ENCODE measurements around the gene DEDD.

The DEDD gene

GRCh38 chr1:161132410-161133219 is at the start of gene DEDD:
DEDD (minus strand) TSS chr1:161132667; CDS start chr1:161124462, 8,205 bp downstream.
- no peak for TF ChIP-seq ZNF274 (IDR thresholded peaks at IDR 0.05; ENCODE audit: low read depth, low read length)
- H3K4me3 ChIP-seq (ENCODE audit: low read length) = peak within 1 kb of the TSS; percentile 96

- no peak for TF ChIP-seq ZNF274 (IDR thresholded peaks at IDR 0.05; ENCODE audit: low read depth, low read length)
- H3K4me3 ChIP-seq (ENCODE audit: low read length) = peak overlapping the region; percentile 35; the same call in 1 of the 2 replicates
Observed at GRCh38 chr1:161182214-161182613, 49.7 kb upstream of the DEDD start.

GRCh38 chr1:161180639-161181038 is 48.2 kb upstream of the DEDD start:
- H3K4me3 ChIP-seq (ENCODE audit: low read length) = no peak overlapping the region
- TF ChIP-seq ZNF274 (IDR thresholded peaks at IDR 0.05; ENCODE audit: low read depth, low read length) = no peak

- H3K4me3 ChIP-seq (ENCODE audit: low read length) = no peak overlapping the region
- TF ChIP-seq ZNF274 (IDR thresholded peaks at IDR 0.05; ENCODE audit: low read depth, low read length) = no peak
Observed at GRCh38 chr1:161179698-161180097, 47.2 kb upstream of the DEDD start.

GRCh38 chr1:161177936-161178244 is 45.4 kb upstream of the DEDD start:
- no peak for TF ChIP-seq ZNF274 (IDR thresholded peaks at IDR 0.05; ENCODE audit: low read depth, low read length)
- H3K4me3 ChIP-seq (ENCODE audit: low read length) = peak overlapping the region; percentile 77; the same call in 1 of the 2 replicates

- H3K4me3 ChIP-seq (ENCODE audit: low read length) = peak within 1 kb of the TSS; percentile 77
- no peak for TF ChIP-seq ZNF274 (IDR thresholded peaks at IDR 0.05; ENCODE audit: low read depth, low read length)
Observed at GRCh38 chr1:161177112-161177935, 44.9 kb upstream of the DEDD start, which contains the start of gene B4GALT3. B4GALT3 (minus strand) TSS chr1:161177507; CDS start chr1:161176060, 1,447 bp downstream.

- H3K4me3 ChIP-seq (ENCODE audit: low read length) = peak overlapping the region; percentile 77
- TF ChIP-seq ZNF274 (IDR thresholded peaks at IDR 0.05; ENCODE audit: low read depth, low read length) = no peak
Observed at GRCh38 chr1:161176468-161177111, 44.1 kb upstream of the DEDD start.

- TF ChIP-seq ZNF274 (IDR thresholded peaks at IDR 0.05; ENCODE audit: low read depth, low read length) = no peak
- H3K4me3 ChIP-seq (ENCODE audit: low read length) = peak overlapping the region; percentile 77; the same call in 1 of the 2 replicates
Observed at GRCh38 chr1:161175771-161176453, 43.4 kb upstream of the DEDD start.

GRCh38 chr1:161174911-161175310 is 42.4 kb upstream of the DEDD start:
- no peak overlapping the region for H3K4me3 ChIP-seq (ENCODE audit: low read length)
- no peak for TF ChIP-seq ZNF274 (IDR thresholded peaks at IDR 0.05; ENCODE audit: low read depth, low read length)

GRCh38 chr1:161173711-161174110 is 41.2 kb upstream of the DEDD start:
- H3K4me3 ChIP-seq (ENCODE audit: low read length) = no peak overlapping the region
- no peak for TF ChIP-seq ZNF274 (IDR thresholded peaks at IDR 0.05; ENCODE audit: low read depth, low read length)

GRCh38 chr1:161172776-161173376 is 40.4 kb upstream of the DEDD start:
- no peak for TF ChIP-seq ZNF274 (IDR thresholded peaks at IDR 0.05; ENCODE audit: low read depth, low read length)
- no peak overlapping the region for H3K4me3 ChIP-seq (ENCODE audit: low read length)

- H3K4me3 ChIP-seq (ENCODE audit: low read length) = no peak overlapping the region
- no peak for TF ChIP-seq ZNF274 (IDR thresholded peaks at IDR 0.05; ENCODE audit: low read depth, low read length)
Observed at GRCh38 chr1:161172349-161172748, 39.9 kb upstream of the DEDD start.

- H3K4me3 ChIP-seq (ENCODE audit: low read length) = no peak overlapping the region
- TF ChIP-seq ZNF274 (IDR thresholded peaks at IDR 0.05; ENCODE audit: low read depth, low read length) = no peak
Observed at GRCh38 chr1:161171696-161172095, 39.2 kb upstream of the DEDD start.
